Measurements from ENCODE around the gene PGP.
A peak's percentile ranks its signal among the peaks of the same experiment; 100 is the strongest.
"Not testable (repeated sequence)": the region's sequence is repeated elsewhere in the genome, so short reads cannot be mapped to it uniquely, and the experiment has no call there.

Gene PGP

GRCh38 chr16:2243031-2243528 lies 28.4 kb upstream of the PGP start:
- DNase-seq (ENCODE audit: low read depth): no peak

GRCh38 chr16:2242598-2242997 lies 28.0 kb upstream of the PGP start:
- no peak for DNase-seq (ENCODE audit: low read depth)
- no peak for TF ChIP-seq CTCF (IDR thresholded peaks at IDR 0.05; ENCODE audit: insufficient read depth, low read depth, low read length, missing control alignments)
- no peak overlapping the region for H3K4me3 ChIP-seq (ENCODE audit: low read length)

More at GRCh38 chr16:2243031-2243528, 28.4 kb upstream of the PGP start:
- no peak overlapping the region for H3K4me3 ChIP-seq (ENCODE audit: low read length)
- TF ChIP-seq CTCF (IDR thresholded peaks at IDR 0.05; ENCODE audit: insufficient read depth, low read depth, low read length, missing control alignments): peak; percentile 2

GRCh38 chr16:2240331-2240730 lies 25.7 kb upstream of the PGP start:
- DNase-seq (ENCODE audit: low read depth); H3K4me3 ChIP-seq (ENCODE audit: low read length): not testable (repeated sequence)

GRCh38 chr16:2238838-2239675 lies 24.4 kb upstream of the PGP start:
- no peak for DNase-seq (ENCODE audit: low read depth)
- TF ChIP-seq CTCF (IDR thresholded peaks at IDR 0.05; ENCODE audit: insufficient read depth, low read depth, low read length, missing control alignments): no peak
- no peak overlapping the region for H3K4me3 ChIP-seq (ENCODE audit: low read length)

GRCh38 chr16:2238150-2238837 lies 23.7 kb upstream of the PGP start:
- no peak for DNase-seq (ENCODE audit: low read depth)
- TF ChIP-seq CTCF (IDR thresholded peaks at IDR 0.05; ENCODE audit: insufficient read depth, low read depth, low read length, missing control alignments): no peak
- H3K4me3 ChIP-seq (ENCODE audit: low read length): no peak overlapping the region

- H3K4me3 ChIP-seq (ENCODE audit: low read length): no peak overlapping the region
- TF ChIP-seq CTCF (IDR thresholded peaks at IDR 0.05; ENCODE audit: insufficient read depth, low read depth, low read length, missing control alignments): no peak
- no peak for DNase-seq (ENCODE audit: low read depth)
Measured at GRCh38 chr16:2237493-2238149, 23.0 kb upstream of the PGP start.

- no peak for TF ChIP-seq CTCF (IDR thresholded peaks at IDR 0.05; ENCODE audit: insufficient read depth, low read depth, low read length, missing control alignments)
- H3K4me3 ChIP-seq (ENCODE audit: low read length): no peak overlapping the region
Measured at GRCh38 chr16:2237102-2237482, 22.5 kb upstream of the PGP start.

More at GRCh38 chr16:2237102-2237482, 22.5 kb upstream of the PGP start:
- no peak for DNase-seq (ENCODE audit: low read depth)
